Middle frontal gyrus (tissue), 1 donor: ENCODE measurements around the gene CHURC1.

Experiments
- DNase-seq: peaks from one replicate; pipeline ENCODE4 v3.0.0-alpha.2; 2015; ENCODE audit warnings: low spot score; ENCODE audit errors: extremely low spot score

CHURC1 gene

GRCh38 chr14:64938972-64939816, 24.9 kb downstream of the CHURC1 start:
- DNase-seq: no peak

- DNase-seq: no peak
These were observed 25.5 kb downstream of the CHURC1 start for GRCh38 chr14:64939817-64940190.

GRCh38 chr14:64940336-64940910, 26.2 kb downstream of the CHURC1 start:
- DNase-seq: no peak

- no peak for DNase-seq
These were observed 28.4 kb downstream of the CHURC1 start, which contains the start of gene GPX2 for GRCh38 chr14:64942531-64943111. Gene GPX2 (minus strand): TSS chr14:64942745. CDS start chr14:64942726, 19 bp downstream.

- no peak for DNase-seq
These were observed 29.3 kb downstream of the CHURC1 start for GRCh38 chr14:64943556-64943955.

- DNase-seq: no peak
These were observed 29.8 kb downstream of the CHURC1 start for GRCh38 chr14:64944041-64944440.

- DNase-seq: no peak
These were observed 30.6 kb downstream of the CHURC1 start for GRCh38 chr14:64944861-64945260.

- DNase-seq: no peak
These were observed 31.4 kb downstream of the CHURC1 start for GRCh38 chr14:64945431-64946178.

- no peak for DNase-seq
These were observed 32.2 kb downstream of the CHURC1 start for GRCh38 chr14:64946310-64947045.

GRCh38 chr14:64947710-64948611, 33.7 kb downstream of the CHURC1 start:
- DNase-seq: no peak

GRCh38 chr14:64948612-64949210, 34.5 kb downstream of the CHURC1 start:
- no peak for DNase-seq

- DNase-seq: no peak
These were observed 36.6 kb downstream of the CHURC1 start for GRCh38 chr14:64950889-64951288.

- DNase-seq: no peak
These were observed 37.0 kb downstream of the CHURC1 start for GRCh38 chr14:64951291-64951690.

GRCh38 chr14:64951724-64952123, 37.5 kb downstream of the CHURC1 start:
- DNase-seq: no peak

GRCh38 chr14:64952598-64953309, 38.5 kb downstream of the CHURC1 start:
- DNase-seq: no peak

GRCh38 chr14:64953310-64953654, 39.0 kb downstream of the CHURC1 start:
- no peak for DNase-seq

- DNase-seq: no peak
These were observed 39.4 kb downstream of the CHURC1 start for GRCh38 chr14:64953661-64954060.

- no peak for DNase-seq
These were observed 40.4 kb downstream of the CHURC1 start for GRCh38 chr14:64954491-64955240.
